Stimulated activated naive CD4-positive, alpha-beta T cell (primary cell): ENCODE results near the gene EEFSEC.

Source experiments
- DNase-seq, 6 experiments: peaks; one replicate each; lab custom pipeline; 2025; lab: John Stamatoyannopoulos, UW

The EEFSEC gene

DNA sequence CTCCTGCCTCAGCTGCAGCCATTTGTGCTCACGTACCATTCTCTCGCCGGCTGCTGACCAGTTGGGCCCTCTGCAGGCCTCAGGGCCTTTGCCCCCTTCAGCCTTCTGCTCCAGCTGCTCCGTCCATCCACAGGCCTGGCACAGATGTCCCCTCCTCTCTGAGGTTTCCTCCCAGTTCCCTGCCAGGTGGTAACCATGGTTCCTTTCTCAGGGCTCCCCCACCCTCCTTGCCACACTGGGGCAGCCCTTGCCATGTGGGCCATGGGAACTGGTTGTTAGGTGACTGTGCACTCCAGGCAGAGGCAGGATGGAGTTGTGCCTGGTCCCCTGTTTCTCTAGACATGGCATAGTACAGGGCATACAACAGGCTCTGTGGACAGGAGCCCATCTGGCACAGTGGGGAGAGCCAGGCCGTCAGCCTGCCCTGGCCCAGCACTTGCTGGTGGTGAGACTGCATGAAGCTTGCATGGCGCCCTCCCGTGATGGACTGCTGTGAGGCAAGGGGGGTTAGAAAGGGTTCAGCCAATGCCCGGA lies 164.5 kb downstream of the EEFSEC start:
- DNase-seq, result no peak

DNA sequence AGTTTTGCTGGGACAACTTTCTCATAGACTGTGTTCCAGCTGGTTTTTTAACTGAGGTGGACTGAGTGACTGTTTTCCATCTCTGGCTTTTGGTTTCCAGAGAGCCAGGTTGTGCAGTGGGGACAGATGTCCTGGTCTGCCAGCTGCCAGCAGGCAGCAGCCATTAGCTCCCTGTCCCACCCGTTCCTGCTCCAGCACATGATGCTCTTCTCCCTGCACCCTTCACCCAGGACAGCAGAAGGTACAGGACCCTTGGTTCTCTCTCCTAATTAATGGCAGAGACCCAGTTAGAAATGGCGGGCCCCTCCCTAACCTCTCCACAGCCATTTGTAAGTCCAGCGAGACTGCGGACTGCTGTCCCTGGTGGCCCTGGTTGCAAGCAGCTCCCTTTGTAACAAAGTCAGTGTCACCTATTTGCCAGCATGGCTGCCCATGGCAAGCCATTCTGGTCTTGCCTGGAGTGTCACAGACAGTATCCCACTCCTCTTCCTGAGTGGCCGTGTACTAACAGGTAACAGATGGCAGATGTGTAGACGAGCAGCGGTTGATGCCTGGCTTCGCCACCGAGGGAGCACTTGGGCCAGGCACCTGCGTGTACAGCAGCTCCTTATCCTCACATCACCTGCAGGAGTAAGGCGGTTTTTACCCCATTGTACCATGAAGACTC lies 165.1 kb downstream of the EEFSEC start:
- no peak for DNase-seq

DNA sequence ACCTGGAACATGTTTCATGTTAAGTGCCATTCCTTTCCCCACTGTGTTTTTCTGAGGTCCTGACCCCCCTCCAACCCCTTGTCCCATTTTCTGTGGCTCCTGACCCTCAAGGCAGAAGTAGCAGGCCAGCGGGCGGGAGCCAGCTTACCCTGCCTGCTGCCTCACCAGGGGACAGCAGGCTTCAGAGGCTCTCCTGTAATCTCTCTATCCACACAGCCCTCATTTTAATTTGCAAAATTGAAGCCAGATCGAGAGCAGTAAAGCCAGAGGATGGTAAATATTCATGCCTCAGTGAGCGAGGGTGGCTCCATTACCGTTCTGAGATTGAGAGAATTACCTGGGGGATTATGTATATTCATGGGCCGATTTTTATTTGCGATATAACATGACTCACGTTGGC lies 165.8 kb downstream of the EEFSEC start:
- no peak for DNase-seq

GRCh38 chr3:128319741-128320141 lies 166.5 kb downstream of the EEFSEC start:
- no peak for DNase-seq

GRCh38 chr3:128320551-128321340 lies 167.5 kb downstream of the EEFSEC start:
- no peak for DNase-seq

DNA sequence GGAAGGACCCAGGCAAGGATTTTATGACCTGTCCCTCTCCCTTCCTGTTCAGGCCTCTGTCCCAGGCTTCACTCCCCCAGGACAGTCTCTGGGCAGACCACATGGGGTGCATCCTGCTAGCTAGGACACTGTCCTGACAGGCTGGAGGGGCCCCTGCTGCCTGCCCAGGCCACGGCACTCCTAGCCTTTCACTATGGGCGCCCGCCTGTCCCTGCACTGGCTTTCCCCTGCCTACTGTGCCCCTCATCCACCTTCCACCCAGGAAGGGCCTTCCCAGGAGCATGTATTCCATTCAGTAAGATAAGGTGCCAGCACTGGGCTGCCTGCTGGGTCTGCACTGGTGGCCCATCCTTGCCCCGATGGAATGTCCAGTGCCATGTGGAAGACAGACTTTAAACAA lies 168.1 kb downstream of the EEFSEC start:
- DNase-seq, result no peak

DNA sequence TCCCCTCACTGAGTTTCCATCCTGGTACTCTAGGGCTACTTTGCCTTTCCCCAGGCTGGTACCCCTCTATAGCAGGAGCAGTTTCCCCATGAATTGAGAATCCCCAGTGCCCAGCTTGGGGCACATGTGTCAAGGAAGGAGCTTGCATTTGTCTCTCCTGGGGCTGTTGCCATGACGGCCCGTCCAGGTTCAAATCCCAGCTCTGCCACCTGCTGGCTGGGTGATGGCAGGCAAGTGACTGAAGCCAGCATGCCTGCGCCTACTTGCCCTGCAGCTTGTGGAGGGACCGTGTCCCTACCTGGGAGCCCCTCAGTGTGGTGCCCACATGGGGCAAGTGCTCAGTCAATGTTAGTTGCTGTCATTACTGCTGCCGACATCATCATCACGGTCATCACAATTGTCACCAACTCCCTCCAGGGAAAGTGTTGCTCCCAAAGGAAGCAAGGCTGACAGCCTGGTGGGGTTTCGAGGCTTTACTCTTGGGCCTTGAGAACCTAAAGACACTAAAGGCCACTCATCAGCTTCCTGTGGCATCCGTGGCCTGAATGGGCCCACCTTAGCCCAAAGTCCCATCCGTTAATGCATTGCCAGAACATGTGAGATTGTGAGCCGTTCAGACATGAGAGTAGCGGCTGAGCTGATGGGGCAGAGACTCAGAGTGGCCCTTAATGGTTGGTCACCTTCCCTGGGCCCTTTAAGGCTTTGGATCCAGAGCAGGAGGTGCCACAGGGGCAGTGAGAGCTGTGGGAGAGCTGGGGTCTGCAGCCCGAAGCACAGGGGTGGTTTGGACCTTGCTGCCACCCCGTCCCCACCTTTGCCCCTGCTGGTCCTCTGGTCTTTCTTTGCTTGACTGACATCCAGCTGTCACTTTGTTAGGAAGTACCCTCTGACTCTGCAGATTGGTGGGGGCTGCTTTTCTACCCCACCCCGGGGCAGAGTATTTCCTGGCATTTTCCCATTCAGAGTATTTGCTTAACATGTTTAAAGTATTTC lies 169.0 kb downstream of the EEFSEC start:
- peak; percentile 48 to 67 (median 57) for DNase-seq

DNA sequence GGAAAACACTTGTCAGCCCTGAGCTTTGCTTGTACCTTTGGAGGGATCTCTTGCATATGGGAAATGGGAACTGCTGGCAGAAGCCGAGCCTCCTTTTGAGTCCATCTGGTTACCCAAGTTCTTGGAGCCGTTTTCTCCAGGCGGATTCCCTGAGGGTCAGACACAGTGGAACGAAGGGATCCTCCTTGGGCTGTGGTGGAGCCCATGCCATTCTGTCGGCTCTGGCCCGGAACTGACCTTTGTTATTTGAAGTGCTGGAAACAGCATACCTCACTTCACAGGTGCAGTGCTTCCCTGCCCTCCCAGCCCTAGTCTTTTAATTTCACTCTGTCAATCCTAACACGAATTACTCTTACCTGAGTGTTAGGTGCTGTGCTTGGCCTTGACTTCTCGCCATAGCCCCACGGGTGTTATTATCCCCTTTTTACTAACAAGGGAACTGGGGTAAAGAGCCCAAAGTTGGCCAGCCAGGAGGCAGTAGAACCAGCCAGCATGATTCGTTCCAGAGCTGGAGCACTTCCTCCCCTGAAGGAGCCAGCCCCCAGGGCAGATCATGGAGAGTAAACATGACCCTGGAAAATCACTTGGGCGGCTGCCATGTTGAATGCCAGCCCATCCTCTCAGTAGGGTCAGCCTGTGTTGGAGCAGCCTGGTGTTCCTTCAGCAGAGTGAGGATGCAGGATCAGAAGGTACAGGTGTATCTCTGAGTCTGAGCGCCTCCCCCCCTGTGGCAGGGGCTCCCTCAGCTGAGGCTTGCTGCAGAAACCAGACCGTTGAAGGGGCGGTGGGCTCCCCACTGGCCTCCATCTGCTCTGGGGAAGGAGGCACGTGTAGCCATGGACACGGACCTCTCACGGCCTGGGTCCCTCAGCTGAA lies 170.2 kb downstream of the EEFSEC start:
- no peak for DNase-seq

DNA sequence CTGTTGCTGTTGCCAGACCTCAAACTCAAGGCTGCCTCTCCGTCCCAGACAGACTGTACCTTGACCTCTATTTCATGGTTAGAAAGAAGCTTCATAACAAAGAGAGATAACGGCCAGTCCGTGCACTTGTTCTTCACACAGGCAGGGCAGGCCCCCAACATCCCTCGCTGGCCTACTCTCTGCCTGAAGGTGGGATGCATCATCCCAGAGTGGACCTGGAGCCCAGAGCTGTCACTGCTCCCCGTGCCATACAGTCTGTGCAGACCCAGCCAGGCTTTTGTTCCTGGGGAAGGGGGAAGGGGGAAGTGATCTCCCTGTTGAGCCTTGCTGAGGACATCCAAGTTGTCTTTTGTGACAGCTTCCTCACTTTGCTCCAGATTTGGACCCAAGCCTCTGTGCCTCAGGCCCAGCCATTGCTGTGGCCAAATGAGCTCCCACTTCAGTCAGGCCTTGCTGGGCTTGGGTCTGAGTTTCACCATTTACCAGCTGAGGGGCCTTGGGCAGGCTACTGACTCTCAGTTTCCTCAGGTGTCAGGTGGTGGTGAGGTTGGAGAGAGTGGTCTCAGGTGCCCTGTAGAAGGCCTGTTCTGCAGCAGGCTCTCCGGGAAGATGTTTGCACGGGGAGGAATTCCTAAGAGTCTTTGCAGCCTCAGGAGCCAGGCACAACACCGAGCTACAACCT lies 171.8 kb downstream of the EEFSEC start:
- DNase-seq, result no peak

- DNase-seq, result no peak
Observed at GRCh38 chr3:128326051-128326823, 173.0 kb downstream of the EEFSEC start.

DNA sequence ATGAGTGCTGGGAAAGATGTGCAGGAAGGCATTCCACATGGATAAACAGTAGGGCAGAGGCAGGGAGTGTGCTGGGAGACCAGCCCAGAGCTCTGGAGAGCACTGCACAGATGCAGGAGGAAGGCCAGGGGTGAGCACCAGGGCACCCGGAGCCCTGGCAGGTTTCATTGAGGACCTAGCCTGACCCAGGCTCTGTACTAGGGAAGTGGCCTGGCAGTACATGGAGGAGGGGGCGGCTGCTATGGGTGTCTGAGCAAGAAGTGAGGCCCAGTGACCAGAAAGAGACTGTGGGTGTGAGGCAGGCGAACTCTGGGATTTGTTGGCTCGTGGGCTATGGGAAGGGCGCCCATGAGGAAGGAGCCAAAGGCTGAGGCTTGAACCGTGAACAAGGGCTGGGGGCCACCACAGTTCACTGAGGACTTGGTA lies 174.3 kb downstream of the EEFSEC start:
- DNase-seq, result no peak

GRCh38 chr3:128328546-128329458 lies 175.5 kb downstream of the EEFSEC start:
- no peak for DNase-seq

DNA sequence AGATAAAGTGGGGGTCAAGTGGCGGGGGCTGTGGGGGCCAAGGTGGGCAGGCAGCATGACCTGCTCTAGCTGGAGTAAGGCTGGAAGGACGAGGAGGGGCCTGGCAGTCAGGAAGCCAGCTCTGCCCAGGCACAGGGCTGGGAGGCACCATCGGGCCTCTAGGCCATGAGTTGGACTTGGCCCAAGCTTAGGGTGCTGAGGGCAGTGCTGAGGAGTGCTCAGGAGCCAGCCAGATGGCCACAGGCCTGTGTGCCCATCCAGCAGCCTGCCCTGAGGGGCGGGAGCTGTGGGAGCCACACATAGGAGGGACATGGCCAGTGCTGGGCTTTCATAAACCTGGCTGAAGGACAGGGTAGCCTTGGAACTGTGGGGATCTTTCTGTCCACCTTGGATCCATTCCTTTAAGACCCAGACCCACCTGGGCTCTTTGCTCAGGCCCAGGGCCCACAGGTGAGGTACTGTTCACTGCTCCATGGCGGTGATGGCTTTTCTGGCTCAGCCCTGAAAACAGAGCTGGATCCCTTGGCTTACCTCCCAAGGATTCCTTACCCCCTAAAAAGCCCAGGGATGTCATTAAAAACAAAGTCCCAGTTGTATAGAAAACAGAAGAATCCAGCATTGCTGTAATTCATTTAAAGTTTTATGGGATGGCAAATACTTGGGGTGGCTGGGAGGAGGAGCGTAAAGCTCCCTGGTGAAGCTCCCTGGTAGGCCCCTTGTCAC lies 176.4 kb downstream of the EEFSEC start:
- no peak for DNase-seq

DNA sequence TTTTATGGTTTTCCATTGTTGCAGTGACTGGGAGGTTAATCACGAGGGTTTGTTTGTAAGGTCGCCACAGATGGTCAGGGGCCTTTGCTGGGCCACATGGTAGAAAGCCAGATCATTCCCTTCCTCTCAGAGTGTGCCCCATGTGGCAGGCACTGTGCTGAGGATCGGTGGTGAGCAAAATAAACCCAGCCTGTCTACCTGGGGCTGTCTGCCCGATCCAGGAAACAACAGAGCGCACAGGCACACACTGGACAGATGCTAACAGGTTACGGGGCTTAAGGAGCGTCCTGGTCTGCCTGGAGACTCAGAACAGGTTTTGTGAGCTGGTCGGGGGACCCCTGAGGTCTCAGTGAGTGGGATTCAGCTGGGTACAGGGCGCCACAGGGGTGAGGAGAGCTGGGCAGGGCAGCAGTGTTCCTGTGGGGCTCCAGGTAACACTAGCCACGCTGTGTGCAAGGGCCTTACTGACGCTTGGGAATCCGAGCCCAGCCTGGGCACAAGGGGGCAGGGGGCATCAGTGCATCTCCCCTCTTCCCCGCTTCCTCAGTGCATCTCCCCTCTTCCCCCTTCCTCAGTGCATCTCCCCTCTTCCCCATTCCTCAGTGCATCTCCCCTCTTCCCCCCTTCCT lies 177.0 kb downstream of the EEFSEC start:
- no peak for DNase-seq

DNA sequence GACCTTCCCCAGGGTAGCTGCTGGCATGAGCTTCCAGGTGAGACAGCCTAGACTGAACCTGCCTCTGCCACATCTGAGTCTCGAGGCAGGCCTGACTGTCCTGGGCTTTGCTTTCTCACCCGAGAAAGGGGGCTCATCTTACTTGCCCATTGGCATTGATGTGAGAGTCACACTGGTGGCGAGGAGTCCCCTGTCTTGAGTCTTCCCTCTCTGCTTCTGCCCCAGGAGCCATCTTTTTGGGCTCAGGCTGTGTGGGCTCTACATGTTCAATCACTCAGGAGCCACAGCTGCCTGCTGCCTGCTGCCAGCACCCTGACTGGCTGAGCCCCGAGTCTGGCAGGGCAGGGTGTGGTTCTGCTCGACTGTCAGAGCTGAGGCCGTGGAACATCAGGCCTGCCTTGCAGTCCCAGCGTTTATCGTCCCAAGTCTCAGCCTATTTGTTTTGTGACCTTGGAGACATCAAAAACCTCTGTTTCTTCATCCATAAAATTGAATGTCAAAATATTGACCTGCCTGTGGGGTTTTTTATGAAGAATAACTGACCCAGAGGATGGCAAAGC lies 180.9 kb downstream of the EEFSEC start:
- DNase-seq, result no peak

DNA sequence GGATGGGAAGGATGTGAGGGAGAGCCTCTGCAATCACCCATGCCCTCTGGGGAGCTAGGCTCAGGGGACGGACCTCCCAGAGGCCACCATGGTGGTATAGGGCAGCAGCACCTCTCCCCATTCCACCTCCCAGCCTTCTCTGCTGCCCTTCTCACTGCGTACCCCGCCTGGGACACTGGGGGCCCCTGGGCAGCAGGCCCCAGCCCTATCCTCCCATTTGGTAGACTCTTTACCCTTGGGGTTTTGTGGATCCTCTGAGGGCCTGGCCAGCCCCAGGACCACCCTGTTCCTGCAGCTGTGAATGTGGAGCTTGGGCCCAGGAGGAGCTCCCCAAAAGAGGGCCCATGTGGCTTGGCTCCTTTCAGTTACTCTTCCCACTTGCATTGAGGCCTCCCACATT lies 181.5 kb downstream of the EEFSEC start:
- DNase-seq, result no peak

- DNase-seq, result no peak
Observed at GRCh38 chr3:128335621-128336296, 182.5 kb downstream of the EEFSEC start.
